ENCODE results near the gene COMMD1. TPM values are rescaled to one million over a fixed set of nuclear protein-coding genes. Genes with fewer than 3 reads are reported as not detected.

The COMMD1 gene
- total and polyA plus RNA-seq, 2 experiments from 2014 or later, result 54.9 to 83.7 TPM

DNA sequence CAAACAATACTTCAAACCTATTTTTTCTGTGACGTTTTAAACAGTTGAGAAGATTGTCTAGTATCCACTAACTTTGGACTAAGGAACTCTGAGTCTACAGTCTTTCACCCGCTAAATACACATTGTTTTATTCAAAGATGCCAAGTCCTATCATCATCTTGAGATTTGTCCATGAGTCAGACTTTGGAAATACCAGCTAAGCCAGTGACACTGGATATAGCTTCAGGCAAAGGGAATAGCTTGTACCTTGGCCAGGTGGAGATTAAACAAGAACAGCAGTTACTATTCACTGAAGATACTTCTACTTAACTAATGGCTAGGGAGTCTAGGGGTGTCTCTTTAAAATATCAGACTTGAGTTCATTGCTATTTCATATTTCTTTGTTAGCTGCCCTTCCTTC, 137.5 kb downstream of the COMMD1 start (continued):
- TF ChIP-seq, protein P1, sequence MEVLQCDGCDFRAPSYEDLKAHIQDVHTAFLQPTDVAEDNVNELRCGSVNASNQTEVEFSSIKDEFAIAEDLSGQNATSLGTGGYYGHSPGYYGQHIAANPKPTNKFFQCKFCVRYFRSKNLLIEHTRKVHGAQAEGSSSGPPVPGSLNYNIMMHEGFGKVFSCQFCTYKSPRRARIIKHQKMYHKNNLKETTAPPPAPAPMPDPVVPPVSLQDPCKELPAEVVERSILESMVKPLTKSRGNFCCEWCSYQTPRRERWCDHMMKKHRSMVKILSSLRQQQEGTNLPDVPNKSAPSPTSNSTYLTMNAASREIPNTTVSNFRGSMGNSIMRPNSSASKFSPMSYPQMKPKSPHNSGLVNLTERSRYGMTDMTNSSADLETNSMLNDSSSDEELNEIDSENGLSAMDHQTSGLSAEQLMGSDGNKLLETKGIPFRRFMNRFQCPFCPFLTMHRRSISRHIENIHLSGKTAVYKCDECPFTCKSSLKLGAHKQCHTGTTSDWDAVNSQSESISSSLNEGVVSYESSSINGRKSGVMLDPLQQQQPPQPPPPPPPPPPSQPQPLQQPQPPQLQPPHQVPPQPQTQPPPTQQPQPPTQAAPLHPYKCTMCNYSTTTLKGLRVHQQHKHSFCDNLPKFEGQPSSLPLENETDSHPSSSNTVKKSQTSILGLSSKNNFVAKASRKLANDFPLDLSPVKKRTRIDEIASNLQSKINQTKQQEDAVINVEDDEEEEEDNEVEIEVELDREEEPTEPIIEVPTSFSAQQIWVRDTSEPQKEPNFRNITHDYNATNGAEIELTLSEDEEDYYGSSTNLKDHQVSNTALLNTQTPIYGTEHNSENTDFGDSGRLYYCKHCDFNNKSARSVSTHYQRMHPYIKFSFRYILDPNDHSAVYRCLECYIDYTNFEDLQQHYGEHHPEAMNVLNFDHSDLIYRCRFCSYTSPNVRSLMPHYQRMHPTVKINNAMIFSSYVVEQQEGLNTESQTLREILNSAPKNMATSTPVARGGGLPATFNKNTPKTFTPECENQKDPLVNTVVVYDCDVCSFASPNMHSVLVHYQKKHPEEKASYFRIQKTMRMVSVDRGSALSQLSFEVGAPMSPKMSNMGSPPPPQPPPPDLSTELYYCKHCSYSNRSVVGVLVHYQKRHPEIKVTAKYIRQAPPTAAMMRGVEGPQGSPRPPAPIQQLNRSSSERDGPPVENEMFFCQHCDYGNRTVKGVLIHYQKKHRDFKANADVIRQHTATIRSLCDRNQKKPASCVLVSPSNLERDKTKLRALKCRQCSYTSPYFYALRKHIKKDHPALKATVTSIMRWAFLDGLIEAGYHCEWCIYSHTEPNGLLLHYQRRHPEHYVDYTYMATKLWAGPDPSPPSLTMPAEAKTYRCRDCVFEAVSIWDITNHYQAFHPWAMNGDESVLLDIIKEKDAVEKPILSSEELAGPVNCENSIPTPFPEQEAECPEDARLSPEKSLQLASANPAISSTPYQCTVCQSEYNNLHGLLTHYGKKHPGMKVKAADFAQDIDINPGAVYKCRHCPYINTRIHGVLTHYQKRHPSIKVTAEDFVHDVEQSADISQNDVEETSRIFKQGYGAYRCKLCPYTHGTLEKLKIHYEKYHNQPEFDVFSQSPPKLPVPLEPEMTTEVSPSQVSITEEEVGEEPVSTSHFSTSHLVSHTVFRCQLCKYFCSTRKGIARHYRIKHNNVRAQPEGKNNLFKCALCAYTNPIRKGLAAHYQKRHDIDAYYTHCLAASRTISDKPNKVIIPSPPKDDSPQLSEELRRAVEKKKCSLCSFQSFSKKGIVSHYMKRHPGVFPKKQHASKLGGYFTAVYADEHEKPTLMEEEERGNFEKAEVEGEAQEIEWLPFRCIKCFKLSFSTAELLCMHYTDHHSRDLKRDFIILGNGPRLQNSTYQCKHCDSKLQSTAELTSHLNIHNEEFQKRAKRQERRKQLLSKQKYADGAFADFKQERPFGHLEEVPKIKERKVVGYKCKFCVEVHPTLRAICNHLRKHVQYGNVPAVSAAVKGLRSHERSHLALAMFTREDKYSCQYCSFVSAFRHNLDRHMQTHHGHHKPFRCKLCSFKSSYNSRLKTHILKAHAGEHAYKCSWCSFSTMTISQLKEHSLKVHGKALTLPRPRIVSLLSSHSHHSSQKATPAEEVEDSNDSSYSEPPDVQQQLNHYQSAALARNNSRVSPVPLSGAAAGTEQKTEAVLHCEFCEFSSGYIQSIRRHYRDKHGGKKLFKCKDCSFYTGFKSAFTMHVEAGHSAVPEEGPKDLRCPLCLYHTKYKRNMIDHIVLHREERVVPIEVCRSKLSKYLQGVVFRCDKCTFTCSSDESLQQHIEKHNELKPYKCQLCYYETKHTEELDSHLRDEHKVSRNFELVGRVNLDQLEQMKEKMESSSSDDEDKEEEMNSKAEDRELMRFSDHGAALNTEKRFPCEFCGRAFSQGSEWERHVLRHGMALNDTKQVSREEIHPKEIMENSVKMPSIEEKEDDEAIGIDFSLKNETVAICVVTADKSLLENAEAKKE (CRISPR knock-in tag; IDR thresholded peaks at IDR 0.05), result no peak
- TF ChIP-seq, protein P2, sequence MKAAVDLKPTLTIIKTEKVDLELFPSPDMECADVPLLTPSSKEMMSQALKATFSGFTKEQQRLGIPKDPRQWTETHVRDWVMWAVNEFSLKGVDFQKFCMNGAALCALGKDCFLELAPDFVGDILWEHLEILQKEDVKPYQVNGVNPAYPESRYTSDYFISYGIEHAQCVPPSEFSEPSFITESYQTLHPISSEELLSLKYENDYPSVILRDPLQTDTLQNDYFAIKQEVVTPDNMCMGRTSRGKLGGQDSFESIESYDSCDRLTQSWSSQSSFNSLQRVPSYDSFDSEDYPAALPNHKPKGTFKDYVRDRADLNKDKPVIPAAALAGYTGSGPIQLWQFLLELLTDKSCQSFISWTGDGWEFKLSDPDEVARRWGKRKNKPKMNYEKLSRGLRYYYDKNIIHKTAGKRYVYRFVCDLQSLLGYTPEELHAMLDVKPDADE (IDR thresholded peaks at IDR 0.05), result no peak
- TF ChIP-seq EZH2 (IDR thresholded peaks at IDR 0.05; ENCODE audit: low read depth, unreplicated experiment) (no peak), NANOG (IDR thresholded peaks at IDR 0.05; ENCODE audit: borderline replicate concordance) (no peak)

DNA sequence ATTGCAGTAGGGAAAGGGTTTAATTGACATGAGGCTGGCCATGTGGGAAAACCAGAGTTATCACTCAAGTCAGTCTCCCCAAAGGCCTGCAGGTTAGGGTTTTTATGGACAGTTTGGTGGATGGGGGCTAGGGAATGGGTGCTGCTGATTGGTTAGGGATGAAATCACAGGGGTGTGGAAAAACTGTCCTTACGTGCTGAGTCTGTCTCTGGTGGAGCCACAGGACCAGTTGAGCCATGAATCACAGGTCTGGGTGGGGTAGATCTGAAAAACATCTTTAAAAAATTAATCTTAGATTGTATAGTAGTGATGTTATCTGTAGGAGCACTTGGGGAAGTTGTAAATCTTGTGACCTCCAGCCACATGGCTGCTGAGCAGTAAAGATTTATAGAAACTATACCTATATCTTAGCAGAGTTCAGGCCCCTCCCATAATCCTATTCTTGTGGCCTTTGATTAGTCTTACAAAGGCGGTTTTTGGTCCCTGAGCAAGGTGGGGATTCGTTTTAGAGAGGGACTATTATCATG, 139.6 kb downstream of the COMMD1 start:
- Histone ChIP-seq H3K4me3 (no peak overlapping the region), H3K79me2 (replicated peaks; ENCODE audit: insufficient read depth) (no peaks in the 10 kb centered on the region)
- H3K4me3 Mint-ChIP-seq, result no peak overlapping the region
- TF ChIP-seq STAT1 (IDR thresholded peaks at IDR 0.05; ENCODE audit: unreplicated experiment), result no peak
- no peak for TF ChIP-seq ZNF114 (CRISPR knock-in tag; IDR thresholded peaks at IDR 0.05)
- no peak for TF ChIP-seq POLR2AphosphoS5 (IDR thresholded peaks at IDR 0.05; ENCODE audit: low read depth)
- TF ChIP-seq, protein P3, sequence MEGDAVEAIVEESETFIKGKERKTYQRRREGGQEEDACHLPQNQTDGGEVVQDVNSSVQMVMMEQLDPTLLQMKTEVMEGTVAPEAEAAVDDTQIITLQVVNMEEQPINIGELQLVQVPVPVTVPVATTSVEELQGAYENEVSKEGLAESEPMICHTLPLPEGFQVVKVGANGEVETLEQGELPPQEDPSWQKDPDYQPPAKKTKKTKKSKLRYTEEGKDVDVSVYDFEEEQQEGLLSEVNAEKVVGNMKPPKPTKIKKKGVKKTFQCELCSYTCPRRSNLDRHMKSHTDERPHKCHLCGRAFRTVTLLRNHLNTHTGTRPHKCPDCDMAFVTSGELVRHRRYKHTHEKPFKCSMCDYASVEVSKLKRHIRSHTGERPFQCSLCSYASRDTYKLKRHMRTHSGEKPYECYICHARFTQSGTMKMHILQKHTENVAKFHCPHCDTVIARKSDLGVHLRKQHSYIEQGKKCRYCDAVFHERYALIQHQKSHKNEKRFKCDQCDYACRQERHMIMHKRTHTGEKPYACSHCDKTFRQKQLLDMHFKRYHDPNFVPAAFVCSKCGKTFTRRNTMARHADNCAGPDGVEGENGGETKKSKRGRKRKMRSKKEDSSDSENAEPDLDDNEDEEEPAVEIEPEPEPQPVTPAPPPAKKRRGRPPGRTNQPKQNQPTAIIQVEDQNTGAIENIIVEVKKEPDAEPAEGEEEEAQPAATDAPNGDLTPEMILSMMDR (conservative IDR thresholded peaks at IDR 0.05; ENCODE audit: low read depth in 2 of 2), result no peak
- no peak for TF ChIP-seq JUNB (IDR thresholded peaks at IDR 0.05; ENCODE audit: unreplicated experiment)
- TF ChIP-seq, protein P4, sequence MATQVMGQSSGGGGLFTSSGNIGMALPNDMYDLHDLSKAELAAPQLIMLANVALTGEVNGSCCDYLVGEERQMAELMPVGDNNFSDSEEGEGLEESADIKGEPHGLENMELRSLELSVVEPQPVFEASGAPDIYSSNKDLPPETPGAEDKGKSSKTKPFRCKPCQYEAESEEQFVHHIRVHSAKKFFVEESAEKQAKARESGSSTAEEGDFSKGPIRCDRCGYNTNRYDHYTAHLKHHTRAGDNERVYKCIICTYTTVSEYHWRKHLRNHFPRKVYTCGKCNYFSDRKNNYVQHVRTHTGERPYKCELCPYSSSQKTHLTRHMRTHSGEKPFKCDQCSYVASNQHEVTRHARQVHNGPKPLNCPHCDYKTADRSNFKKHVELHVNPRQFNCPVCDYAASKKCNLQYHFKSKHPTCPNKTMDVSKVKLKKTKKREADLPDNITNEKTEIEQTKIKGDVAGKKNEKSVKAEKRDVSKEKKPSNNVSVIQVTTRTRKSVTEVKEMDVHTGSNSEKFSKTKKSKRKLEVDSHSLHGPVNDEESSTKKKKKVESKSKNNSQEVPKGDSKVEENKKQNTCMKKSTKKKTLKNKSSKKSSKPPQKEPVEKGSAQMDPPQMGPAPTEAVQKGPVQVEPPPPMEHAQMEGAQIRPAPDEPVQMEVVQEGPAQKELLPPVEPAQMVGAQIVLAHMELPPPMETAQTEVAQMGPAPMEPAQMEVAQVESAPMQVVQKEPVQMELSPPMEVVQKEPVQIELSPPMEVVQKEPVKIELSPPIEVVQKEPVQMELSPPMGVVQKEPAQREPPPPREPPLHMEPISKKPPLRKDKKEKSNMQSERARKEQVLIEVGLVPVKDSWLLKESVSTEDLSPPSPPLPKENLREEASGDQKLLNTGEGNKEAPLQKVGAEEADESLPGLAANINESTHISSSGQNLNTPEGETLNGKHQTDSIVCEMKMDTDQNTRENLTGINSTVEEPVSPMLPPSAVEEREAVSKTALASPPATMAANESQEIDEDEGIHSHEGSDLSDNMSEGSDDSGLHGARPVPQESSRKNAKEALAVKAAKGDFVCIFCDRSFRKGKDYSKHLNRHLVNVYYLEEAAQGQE (IDR thresholded peaks at IDR 0.05; ENCODE audit: unreplicated experiment), result no peak
- no peak for TF ChIP-seq NANOG (IDR thresholded peaks at IDR 0.05; ENCODE audit: borderline replicate concordance)
- no peak for TF ChIP-seq ZNF331 (CRISPR knock-in tag; IDR thresholded peaks at IDR 0.05; ENCODE audit: low read depth)
- no peak for TF ChIP-seq CREB1 (CRISPR knock-in tag; IDR thresholded peaks at IDR 0.05; ENCODE audit: low read depth)
- TF ChIP-seq EZH2phosphoT487 (IDR thresholded peaks at IDR 0.05; ENCODE audit: unreplicated experiment), result no peak

More for the DNA sequence above, 139.6 kb downstream of the COMMD1 start:
- Histone ChIP-seq H4K20me1 (replicated peaks; ENCODE audit: insufficient read depth) (no peaks in the 10 kb centered on the region), H3K27ac (ENCODE audit: low read depth) (no peak overlapping the region), H3K9me2 (ENCODE audit: insufficient read depth) (no peaks in the 10 kb centered on the region), H2AFZ (no peak overlapping the region), H3K4me2 (no peak overlapping the region), H3K27me3 (ENCODE audit: insufficient read depth) (no peaks in the 10 kb centered on the region), H3F3A (replicated peaks; ENCODE audit: low read depth) (no peaks in the 10 kb centered on the region), H3K4me1 (ENCODE audit: insufficient read depth) (peaks cover 13% of the 10 kb centered on the region), H3K36me3 (ENCODE audit: insufficient read depth) (no peaks in the 10 kb centered on the region)
- DNase-seq (ENCODE audit: low spot score) (no peak), ATAC-seq (no peak)
- Mint-ChIP-seq H3K9me3 (peaks cover 23% of the 10 kb centered on the region), H3K4me1 (peaks cover 17% of the 10 kb centered on the region), H3K36me3 (ENCODE audit: low read depth) (peaks cover 38% of the 10 kb centered on the region; the same call in 2 of the 3 replicates), H3K27ac (no peak overlapping the region), H3K27me3 (ENCODE audit: insufficient read depth, low read depth, poor library complexity) (no peaks in the 10 kb centered on the region)

Measured in GM23338 (cell line).